Measurements from ENCODE around the gene LRBA. TPM values are rescaled to one million over a fixed set of nuclear protein-coding genes. Genes with fewer than 3 reads are reported as not detected.

The LRBA gene
- total and polyA plus RNA-seq, 2 of the 4 experiments (the other 2 are of a cell fraction), result 10.2 to 51.6 TPM

DNA sequence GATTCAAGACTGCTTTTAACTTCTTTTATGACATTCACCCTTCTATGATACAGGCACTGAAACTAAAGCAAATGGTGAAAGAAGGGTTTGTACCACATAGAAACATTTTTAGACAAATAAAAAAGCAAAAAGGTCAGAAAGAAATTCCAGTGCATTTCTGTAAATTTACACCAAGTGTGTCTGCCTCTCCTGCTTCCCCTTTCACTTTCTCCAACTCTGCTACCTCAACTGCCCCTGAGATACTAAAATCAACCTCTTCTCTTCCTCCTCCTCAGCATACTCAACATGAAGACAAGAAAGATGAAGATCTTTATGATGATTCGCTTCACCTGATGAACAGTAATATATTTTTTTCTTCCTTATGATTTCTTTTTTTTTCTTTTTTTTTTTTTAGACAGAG lies 187.9 kb downstream of the LRBA start:
- no peak overlapping the region for H2BK120ac ChIP-seq (ENCODE audit: low read depth, low read length)
- no peak overlapping the region for H3K9ac ChIP-seq (ENCODE audit: low read depth, low read length)
- H2BK15ac ChIP-seq (ENCODE audit: low read depth, low read length), result no peak overlapping the region
- H4K8ac ChIP-seq (ENCODE audit: low read depth in 2 of 2, low read length in 2 of 2), result no peak overlapping the region
- H3K79me1 ChIP-seq (ENCODE audit: low read depth in 1 of 2, low read length in 2 of 2), result no peaks in the 10 kb centered on the region
- no peak for ATAC-seq (ENCODE audit: low read depth)
- no peak overlapping the region for H3K4me2 ChIP-seq (ENCODE audit: low read depth, low read length)
- no peak overlapping the region for H3K4ac ChIP-seq (ENCODE audit: low read depth, low read length)
- no peak overlapping the region for H2BK20ac ChIP-seq (ENCODE audit: low read depth, low read length)
- no TSS peak for BruUV-seq (replicated peaks)
- H2BK5ac ChIP-seq (ENCODE audit: low read depth, low read length, poor library complexity, severe bottlenecking), result no peak overlapping the region
- CTCF ChIA-PET, result no interaction called here
- no peak overlapping the region for H2AK5ac ChIP-seq (ENCODE audit: low read depth, low read length)
- no peak overlapping the region for H2AFZ ChIP-seq (replicated peaks; ENCODE audit: low read length, poor library complexity)
- in situ Hi-C loops (cut with MboI; ENCODE audit: low sequenced_read_pairs), result no loop called here
- TF ChIP-seq NFE2L2 (IDR thresholded peaks at IDR 0.05; ENCODE audit: low read depth, low read length), result no peak
- no peak for TF ChIP-seq CHD1 (IDR thresholded peaks at IDR 0.05; ENCODE audit: low read depth, low read length)
- TF ChIP-seq RFX5 (IDR thresholded peaks at IDR 0.05; ENCODE audit: low read depth, low read length), result no peak
- no peak for TF ChIP-seq MAZ (IDR thresholded peaks at IDR 0.05; ENCODE audit: borderline replicate concordance, low read depth, low read length)
- TF ChIP-seq, protein P1, sequence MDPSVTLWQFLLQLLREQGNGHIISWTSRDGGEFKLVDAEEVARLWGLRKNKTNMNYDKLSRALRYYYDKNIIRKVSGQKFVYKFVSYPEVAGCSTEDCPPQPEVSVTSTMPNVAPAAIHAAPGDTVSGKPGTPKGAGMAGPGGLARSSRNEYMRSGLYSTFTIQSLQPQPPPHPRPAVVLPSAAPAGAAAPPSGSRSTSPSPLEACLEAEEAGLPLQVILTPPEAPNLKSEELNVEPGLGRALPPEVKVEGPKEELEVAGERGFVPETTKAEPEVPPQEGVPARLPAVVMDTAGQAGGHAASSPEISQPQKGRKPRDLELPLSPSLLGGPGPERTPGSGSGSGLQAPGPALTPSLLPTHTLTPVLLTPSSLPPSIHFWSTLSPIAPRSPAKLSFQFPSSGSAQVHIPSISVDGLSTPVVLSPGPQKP (IDR thresholded peaks at IDR 0.05; ENCODE audit: borderline replicate concordance, low read depth, low read length), result no peak
- TF ChIP-seq FOS (IDR thresholded peaks at IDR 0.05; ENCODE audit: low read depth, low read length), result no peak
- H3K27ac ChIP-seq (ENCODE audit: insufficient read depth, low read length), result no peak overlapping the region
- no peaks in the 10 kb centered on the region for H4K20me1 ChIP-seq (ENCODE audit: insufficient read depth, low read length)
- intact Hi-C loops (cut with micrococcal nuclease), result no loop called here
- no peaks in the 10 kb centered on the region for H3K9me3 ChIP-seq (ENCODE audit: control insufficient read depth, insufficient read depth, low read length)
- H3K18ac ChIP-seq (ENCODE audit: low read depth, low read length), result no peak overlapping the region
- H3K23ac ChIP-seq (ENCODE audit: low read depth, low read length), result no peak overlapping the region
- no peaks in the 10 kb centered on the region for H3K4me1 ChIP-seq (ENCODE audit: control insufficient read depth, insufficient read depth, low read length)
- H4K91ac ChIP-seq (ENCODE audit: insufficient read depth, low read depth, low read length), result no peak overlapping the region
- POLR2A ChIA-PET (ENCODE audit: unreplicated experiment), result no interaction called here
- H3K4me3 ChIP-seq (ENCODE audit: insufficient read depth, low read depth, low read length), result no peak overlapping the region
- H4K5ac ChIP-seq (ENCODE audit: low read depth, low read length), result no peak overlapping the region
- H3K36me3 ChIP-seq (ENCODE audit: control insufficient read depth, insufficient read depth, low read length), result 0 out of 2 replicates have a peak, but pooled peaks cover 2% of the 10 kb centered on the region
- H3K56ac ChIP-seq (ENCODE audit: extremely low read depth, insufficient read depth, low read length), result no peak overlapping the region
- H3K14ac ChIP-seq (replicated peaks; ENCODE audit: low read depth, low read length), result no peak overlapping the region
- H3K27me3 ChIP-seq (ENCODE audit: control insufficient read depth, insufficient read depth, low read length), result no peaks in the 10 kb centered on the region
- no CpG with 5 or more reads among the region's 1 CpG for WGBS, 2 experiments (ENCODE audit: extremely low coverage in 2 of 2, insufficient read length in 1 of 2)
- dilution Hi-C loops (cut with HindIII; ENCODE audit: low sequenced_read_pairs, unreplicated experiment), result no loop called here
- H3K9me1 ChIP-seq (ENCODE audit: insufficient read depth, low read length), result no peaks in the 10 kb centered on the region
- H2AK9ac ChIP-seq (replicated peaks; ENCODE audit: low read depth, low read length, poor library complexity), result no peak overlapping the region
- DNase-seq, result no peak
